Measurements from ENCODE around the gene EGFL8. TPM values are rescaled to one million over a fixed set of nuclear protein-coding genes. Genes with fewer than 3 reads are reported as not detected.
A peak's percentile ranks its signal among the peaks of the same experiment; 100 is the strongest.

EGFL8 gene
- total and polyA plus RNA-seq, 9 of the 15 experiments (the other 6 are each of a cell fraction or from before 2014, with no cell fraction given): 2.2 to 47.4 (median 14.2) TPM

DNA sequence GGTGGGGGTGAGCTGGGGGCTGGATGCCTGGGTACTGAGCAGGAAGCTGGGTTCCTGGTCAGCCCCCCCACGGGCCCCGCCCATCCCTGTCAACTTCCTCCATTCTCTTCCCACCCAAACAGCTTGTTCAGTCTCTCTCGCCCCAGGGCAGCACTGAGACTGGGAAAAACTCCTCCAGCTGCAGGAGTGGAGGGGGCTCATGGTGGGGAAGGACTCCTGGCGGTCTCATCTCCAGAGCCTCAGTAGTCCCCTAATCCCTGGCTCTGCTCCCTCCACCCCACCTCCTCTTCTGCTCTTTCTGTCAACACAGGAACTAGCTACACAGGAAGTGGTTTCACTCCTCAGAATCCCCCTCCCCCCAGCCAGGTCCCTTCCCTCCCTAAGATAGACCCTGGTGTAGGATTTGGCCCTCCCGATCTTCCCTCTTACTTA lies 28.2 kb downstream of the EGFL8 start, which contains the start of gene GPSM3 (continued):
- no peak for TF ChIP-seq BACH1 (tag; IDR thresholded peaks at IDR 0.05)
- TF ChIP-seq, protein P1, sequence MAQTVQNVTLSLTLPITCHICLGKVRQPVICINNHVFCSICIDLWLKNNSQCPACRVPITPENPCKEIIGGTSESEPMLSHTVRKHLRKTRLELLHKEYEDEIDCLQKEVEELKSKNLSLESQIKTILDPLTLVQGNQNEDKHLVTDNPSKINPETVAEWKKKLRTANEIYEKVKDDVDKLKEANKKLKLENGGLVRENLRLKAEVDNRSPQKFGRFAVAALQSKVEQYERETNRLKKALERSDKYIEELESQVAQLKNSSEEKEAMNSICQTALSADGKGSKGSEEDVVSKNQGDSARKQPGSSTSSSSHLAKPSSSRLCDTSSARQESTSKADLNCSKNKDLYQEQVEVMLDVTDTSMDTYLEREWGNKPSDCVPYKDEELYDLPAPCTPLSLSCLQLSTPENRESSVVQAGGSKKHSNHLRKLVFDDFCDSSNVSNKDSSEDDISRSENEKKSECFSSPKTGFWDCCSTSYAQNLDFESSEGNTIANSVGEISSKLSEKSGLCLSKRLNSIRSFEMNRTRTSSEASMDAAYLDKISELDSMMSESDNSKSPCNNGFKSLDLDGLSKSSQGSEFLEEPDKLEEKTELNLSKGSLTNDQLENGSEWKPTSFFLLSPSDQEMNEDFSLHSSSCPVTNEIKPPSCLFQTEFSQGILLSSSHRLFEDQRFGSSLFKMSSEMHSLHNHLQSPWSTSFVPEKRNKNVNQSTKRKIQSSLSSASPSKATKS (CRISPR knock-in tag; IDR thresholded peaks at IDR 0.05): no peak
- TF ChIP-seq, protein P2, sequence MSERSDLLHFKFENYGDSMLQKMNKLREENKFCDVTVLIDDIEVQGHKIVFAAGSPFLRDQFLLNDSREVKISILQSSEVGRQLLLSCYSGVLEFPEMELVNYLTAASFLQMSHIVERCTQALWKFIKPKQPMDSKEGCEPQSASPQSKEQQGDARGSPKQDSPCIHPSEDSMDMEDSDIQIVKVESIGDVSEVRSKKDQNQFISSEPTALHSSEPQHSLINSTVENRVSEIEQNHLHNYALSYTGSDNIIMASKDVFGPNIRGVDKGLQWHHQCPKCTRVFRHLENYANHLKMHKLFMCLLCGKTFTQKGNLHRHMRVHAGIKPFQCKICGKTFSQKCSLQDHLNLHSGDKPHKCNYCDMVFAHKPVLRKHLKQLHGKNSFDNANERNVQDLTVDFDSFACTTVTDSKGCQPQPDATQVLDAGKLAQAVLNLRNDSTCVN (CRISPR knock-in tag; IDR thresholded peaks at IDR 0.05): 0 out of 2 replicates have a peak, but pooled peaks have one; percentile 59
- TF ChIP-seq, protein P3, sequence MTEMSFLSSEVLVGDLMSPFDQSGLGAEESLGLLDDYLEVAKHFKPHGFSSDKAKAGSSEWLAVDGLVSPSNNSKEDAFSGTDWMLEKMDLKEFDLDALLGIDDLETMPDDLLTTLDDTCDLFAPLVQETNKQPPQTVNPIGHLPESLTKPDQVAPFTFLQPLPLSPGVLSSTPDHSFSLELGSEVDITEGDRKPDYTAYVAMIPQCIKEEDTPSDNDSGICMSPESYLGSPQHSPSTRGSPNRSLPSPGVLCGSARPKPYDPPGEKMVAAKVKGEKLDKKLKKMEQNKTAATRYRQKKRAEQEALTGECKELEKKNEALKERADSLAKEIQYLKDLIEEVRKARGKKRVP (CRISPR knock-in tag; IDR thresholded peaks at IDR 0.05): peak; percentile 39; the same call in 1 of the 2 replicates
- TF ChIP-seq, protein P4, sequence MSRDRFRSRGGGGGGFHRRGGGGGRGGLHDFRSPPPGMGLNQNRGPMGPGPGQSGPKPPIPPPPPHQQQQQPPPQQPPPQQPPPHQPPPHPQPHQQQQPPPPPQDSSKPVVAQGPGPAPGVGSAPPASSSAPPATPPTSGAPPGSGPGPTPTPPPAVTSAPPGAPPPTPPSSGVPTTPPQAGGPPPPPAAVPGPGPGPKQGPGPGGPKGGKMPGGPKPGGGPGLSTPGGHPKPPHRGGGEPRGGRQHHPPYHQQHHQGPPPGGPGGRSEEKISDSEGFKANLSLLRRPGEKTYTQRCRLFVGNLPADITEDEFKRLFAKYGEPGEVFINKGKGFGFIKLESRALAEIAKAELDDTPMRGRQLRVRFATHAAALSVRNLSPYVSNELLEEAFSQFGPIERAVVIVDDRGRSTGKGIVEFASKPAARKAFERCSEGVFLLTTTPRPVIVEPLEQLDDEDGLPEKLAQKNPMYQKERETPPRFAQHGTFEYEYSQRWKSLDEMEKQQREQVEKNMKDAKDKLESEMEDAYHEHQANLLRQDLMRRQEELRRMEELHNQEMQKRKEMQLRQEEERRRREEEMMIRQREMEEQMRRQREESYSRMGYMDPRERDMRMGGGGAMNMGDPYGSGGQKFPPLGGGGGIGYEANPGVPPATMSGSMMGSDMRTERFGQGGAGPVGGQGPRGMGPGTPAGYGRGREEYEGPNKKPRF (IDR thresholded peaks at IDR 0.05; ENCODE audit: low read depth, low read length): no peak
- TF ChIP-seq YY1 (IDR thresholded peaks at IDR 0.05; ENCODE audit: borderline replicate concordance in 1 of 3, control insufficient read depth in 1 of 3, extremely low read depth in 1 of 3, insufficient read depth in 3 of 3, insufficient read length in 1 of 3, insufficient replicate concordance in 2 of 3, low read depth in 1 of 3, low read length in 2 of 3): peak in 1 of 3 experiments; percentile 8
- TF ChIP-seq GABPB2 (CRISPR knock-in tag; conservative IDR thresholded peaks at IDR 0.05): no peak
- peak; percentile 24; the same call in 1 of the 2 replicates for TF ChIP-seq CTBP1 (IDR thresholded peaks at IDR 0.05; ENCODE audit: borderline replicate concordance)
- TF ChIP-seq RBM34 (IDR thresholded peaks at IDR 0.05; ENCODE audit: borderline replicate concordance, insufficient read depth, low read length): no peak
- TF ChIP-seq KLF6 (CRISPR knock-in tag; IDR thresholded peaks at IDR 0.05; ENCODE audit: borderline replicate concordance): peak; percentile 66; the same call in 1 of the 2 replicates
- TF ChIP-seq, protein P5, sequence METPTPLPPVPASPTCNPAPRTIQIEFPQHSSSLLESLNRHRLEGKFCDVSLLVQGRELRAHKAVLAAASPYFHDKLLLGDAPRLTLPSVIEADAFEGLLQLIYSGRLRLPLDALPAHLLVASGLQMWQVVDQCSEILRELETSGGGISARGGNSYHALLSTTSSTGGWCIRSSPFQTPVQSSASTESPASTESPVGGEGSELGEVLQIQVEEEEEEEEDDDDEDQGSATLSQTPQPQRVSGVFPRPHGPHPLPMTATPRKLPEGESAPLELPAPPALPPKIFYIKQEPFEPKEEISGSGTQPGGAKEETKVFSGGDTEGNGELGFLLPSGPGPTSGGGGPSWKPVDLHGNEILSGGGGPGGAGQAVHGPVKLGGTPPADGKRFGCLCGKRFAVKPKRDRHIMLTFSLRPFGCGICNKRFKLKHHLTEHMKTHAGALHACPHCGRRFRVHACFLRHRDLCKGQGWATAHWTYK (CRISPR knock-in tag; IDR thresholded peaks at IDR 0.05): 0 out of 2 replicates have a peak, but pooled peaks have one; percentile 72
- peak in 1 of 2 experiments; percentile 49; a peak in 1 of 4 replicates for TF ChIP-seq KDM1A (IDR thresholded peaks at IDR 0.05)
- TF ChIP-seq GATAD2A (IDR thresholded peaks at IDR 0.05): 0 out of 2 replicates have a peak, but pooled peaks have one; percentile 22
- no peak for TF ChIP-seq ELF2 (CRISPR knock-in tag; IDR thresholded peaks at IDR 0.05)
- peak; percentile 79; the same call in 1 of the 2 replicates for TF ChIP-seq ZNF444 (CRISPR knock-in tag; IDR thresholded peaks at IDR 0.05)

Measured in K562 (cell line).